Mucosa of descending colon (tissue), 3 donors: Measurements from ENCODE around the gene CDC25C. TPM values are rescaled to one million over a fixed set of nuclear protein-coding genes. Genes with fewer than 3 reads are reported as not detected.
A peak's percentile ranks its signal among the peaks of the same experiment; 100 is the strongest.

Experiments
- ATAC-seq: fragments of 200-7000 bp; cut with Tn5 transposase; one replicate; pipeline ENCODE4 v1.9.1; 2020; ENCODE audit warnings: mild to moderate bottlenecking, moderate library complexity
- DNase-seq, 3 donors: peaks; one replicate each; pipeline ENCODE4 v3.0.0-alpha.2; 2020
- H3K36me3 ChIP-seq: fragments of 200-600 bp; one replicate; pipeline ENCODE4 v1.8.0; 2021; ENCODE audit warnings: low read depth, mild to moderate bottlenecking
- H3K4me1 ChIP-seq: fragments of 200-600 bp; one replicate; pipeline ENCODE4 v1.8.0; 2021; ENCODE audit warnings: low read depth, mild to moderate bottlenecking
- H3K4me3 ChIP-seq: fragments of 200-600 bp; one replicate; pipeline ENCODE4 v1.8.0; 2021; ENCODE audit warnings: mild to moderate bottlenecking
- H3K9me3 ChIP-seq: fragments of 200-600 bp; one replicate; pipeline ENCODE4 v1.8.0; 2021; ENCODE audit warnings: mild to moderate bottlenecking
- intact Hi-C, 2 donors: fragments of 100-400 bp; cut with DNase I in 1 of 2; cut with micrococcal nuclease in 1 of 2; formaldehyde crosslinking; loops; one replicate each; pipeline versions ENCODE4 v1.11.0 to v1.11.1; 2022; cut with DNase I, micrococcal nuclease
- long read RNA-seq, 2 donors: library from polyadenylated mRNA; unstranded; transcript quantifications; one replicate each; pipeline ENCODE4 v2.0.0, GENCODE V29; 2019 to 2021
- total RNA-seq, 3 donors: library from RNA; stranded (reverse); fragmentation: NEBNext Ultra II Directional in 2 of 3; extraction: Animal tissue kit (Norgen Biotek cat#: 25700) in 2 of 3; gene quantifications; one replicate each; pipeline versions ENCODE4 v1.2.1 to v1.2.4, GENCODE V29; 2021 to 2023
- TF ChIP-seq, protein P1 (sequence below): fragments of 200-600 bp; IDR thresholded peaks from one replicate; pipeline ENCODE4 v1.8.0; 2022; ENCODE audit warnings: antibody characterized with exemption, mild to moderate bottlenecking
- donor health status: DM: no; HTN: no; CAD: no; lungs with moderate emphysema.
- donor health status: DM: no; HTN: no; CAD: no.
- donor health status: DM: no; HTN: yes; CAD: no.

The CDC25C gene
- total RNA-seq, result 1 to 10 TPM in 2 of 3 donors, under 1 TPM in 1; 0.79 to 4.1 (median 1.3) TPM
- long read RNA-seq, donor 1, partial matches to known transcripts, result 0 of 1 reads
- long read RNA-seq, donor 1, other reads (novel, unspliced or antisense), result 1 of 1 reads
- long read RNA-seq, donor 2, partial matches to known transcripts, result 0 of 5 reads
- long read RNA-seq, donor 2, other reads (novel, unspliced or antisense), result 2 of 5 reads

DNA sequence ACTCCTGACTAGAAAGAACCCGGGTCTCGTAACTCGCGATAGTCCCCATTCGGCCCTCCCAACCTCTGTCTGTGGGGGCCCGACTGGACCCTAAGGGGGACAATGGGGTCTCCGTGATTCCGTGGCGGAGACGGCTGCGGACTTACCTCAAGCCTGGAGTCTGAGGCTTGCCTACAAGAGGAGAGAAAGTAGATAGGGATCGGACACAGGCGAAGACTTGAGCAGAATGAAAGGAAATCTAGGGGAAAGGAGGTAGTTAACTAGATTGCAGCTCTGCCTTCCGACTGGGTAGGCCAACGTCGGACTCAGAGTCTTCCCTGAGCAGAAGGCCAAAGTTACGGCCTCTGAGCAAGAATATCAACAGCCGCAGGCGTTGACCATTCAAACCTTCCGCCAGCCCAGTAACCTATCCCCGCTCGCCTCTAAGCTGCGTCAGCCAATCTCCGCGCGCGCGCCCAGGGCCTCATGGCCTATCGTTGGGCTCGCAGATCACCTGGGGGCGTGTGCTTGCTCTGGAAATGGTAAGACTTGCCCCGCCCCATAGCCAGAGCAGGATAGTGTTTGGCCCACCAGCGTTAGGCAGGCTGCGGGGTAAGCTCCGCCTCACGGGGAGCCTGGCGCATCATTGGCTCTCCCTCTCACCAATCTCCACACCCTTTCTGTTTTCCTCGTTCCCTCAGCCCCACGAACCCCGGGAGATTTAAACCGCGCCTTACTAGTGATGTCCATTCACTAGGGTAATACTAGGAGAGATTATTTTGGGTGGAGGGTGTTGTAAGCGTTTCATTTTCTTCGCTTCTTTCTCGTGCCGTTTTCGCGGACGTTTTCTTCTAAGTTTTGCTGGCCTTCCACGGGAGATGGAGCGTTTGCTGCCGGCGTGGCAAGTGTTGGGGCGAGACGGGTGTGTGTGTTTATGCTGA is at the start of gene CDC25C:
Gene CDC25C, minus strand, starts transcription at position 356 of the 920 bp plus-strand sequence. CDS start 624 bp downstream, outside the sequence.
- Histone ChIP-seq H3K4me3 (peak within 1 kb of the TSS; percentile 14), H3K36me3 (peaks cover 4% of the 10 kb centered on the region), H3K4me1 (peaks cover 10% of the 10 kb centered on the region), H3K9me3 (no peaks in the 10 kb centered on the region)
- TF ChIP-seq, protein P1, sequence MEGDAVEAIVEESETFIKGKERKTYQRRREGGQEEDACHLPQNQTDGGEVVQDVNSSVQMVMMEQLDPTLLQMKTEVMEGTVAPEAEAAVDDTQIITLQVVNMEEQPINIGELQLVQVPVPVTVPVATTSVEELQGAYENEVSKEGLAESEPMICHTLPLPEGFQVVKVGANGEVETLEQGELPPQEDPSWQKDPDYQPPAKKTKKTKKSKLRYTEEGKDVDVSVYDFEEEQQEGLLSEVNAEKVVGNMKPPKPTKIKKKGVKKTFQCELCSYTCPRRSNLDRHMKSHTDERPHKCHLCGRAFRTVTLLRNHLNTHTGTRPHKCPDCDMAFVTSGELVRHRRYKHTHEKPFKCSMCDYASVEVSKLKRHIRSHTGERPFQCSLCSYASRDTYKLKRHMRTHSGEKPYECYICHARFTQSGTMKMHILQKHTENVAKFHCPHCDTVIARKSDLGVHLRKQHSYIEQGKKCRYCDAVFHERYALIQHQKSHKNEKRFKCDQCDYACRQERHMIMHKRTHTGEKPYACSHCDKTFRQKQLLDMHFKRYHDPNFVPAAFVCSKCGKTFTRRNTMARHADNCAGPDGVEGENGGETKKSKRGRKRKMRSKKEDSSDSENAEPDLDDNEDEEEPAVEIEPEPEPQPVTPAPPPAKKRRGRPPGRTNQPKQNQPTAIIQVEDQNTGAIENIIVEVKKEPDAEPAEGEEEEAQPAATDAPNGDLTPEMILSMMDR, result no peak
- intact Hi-C loops, result no loop called here
- DNase-seq (peak; percentile 96 to 98 (median 97)), ATAC-seq (peak; percentile 100)

DNA sequence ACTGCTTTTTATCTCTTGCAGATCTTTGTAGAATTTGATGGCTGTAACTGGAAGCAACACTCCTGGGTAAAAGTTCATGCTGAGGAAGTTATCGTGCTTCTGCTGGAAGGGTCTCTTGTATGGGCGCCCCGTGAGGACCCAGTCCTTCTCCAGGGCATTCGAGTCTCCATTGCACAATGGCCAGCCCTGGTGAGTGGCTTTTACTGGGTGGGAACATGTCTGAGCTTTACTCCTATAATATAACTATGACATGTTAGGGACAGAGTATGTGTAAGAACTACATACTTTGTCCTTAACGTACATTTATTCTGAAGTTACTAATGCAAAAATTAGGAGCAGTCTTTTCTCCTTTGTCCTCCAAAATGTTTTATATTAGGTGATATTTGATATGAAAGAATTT is 41.0 kb upstream of the CDC25C start:
- Histone ChIP-seq H3K4me3 (no peak overlapping the region), H3K36me3 (no peaks in the 10 kb centered on the region), H3K4me1 (no peaks in the 10 kb centered on the region), H3K9me3 (no peaks in the 10 kb centered on the region)
- TF ChIP-seq, protein P1, result no peak
- DNase-seq, result no peak
- ATAC-seq, result no peak
- intact Hi-C loops, result no loop called here

DNA sequence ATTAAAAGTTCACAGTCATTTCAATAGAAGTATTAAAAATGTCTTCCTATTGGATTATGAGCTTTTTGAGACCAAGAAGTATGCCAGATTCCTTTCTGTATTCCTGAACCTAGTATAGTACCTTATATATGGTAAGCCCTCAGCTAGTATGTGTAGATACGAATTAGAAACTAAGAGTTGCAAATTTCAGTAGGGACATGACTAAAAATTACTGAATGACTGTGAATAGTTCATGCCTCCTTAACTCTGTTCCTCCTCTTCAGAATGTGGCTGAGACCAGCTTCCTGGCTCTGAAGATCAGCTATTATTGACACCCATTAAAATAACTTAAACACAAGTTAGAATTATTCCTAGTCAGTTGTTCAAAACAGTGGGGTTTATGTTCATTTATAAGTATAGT is 40.6 kb upstream of the CDC25C start:
- H3K9me3 ChIP-seq, result no peaks in the 10 kb centered on the region
- no peaks in the 10 kb centered on the region for H3K36me3 ChIP-seq
- intact Hi-C loops, result no loop called here
- peaks cover 2% of the 10 kb centered on the region for H3K4me1 ChIP-seq
- no peak for DNase-seq
- TF ChIP-seq, protein P1, result no peak
- H3K4me3 ChIP-seq, result no peak overlapping the region
- ATAC-seq, result no peak

DNA sequence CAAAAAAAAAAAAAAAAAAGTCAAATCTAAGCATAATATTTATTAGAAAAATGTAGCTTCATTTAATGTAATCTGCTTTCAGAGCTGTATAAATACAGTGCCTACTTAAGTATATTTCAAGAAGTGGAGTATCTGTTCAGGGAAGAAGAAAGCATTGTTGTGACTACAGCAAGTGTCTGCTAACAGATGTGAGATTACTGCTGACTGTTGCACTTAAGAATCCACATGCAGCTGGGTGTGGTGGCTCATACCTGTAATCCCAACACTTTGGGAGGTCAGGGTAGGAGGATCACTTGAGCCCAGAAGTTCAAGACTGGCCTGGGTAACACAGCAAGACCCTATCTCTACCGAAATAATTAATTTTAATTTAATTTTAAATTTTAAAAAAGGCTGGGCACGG is 39.9 kb upstream of the CDC25C start:
- peaks cover 8% of the 10 kb centered on the region for H3K4me1 ChIP-seq
- no peaks in the 10 kb centered on the region for H3K9me3 ChIP-seq
- ATAC-seq (no peak), DNase-seq (no peak)
- H3K36me3 ChIP-seq, result no peaks in the 10 kb centered on the region
- H3K4me3 ChIP-seq, result no peak overlapping the region
- TF ChIP-seq, protein P1, result no peak
- intact Hi-C loops, result no loop called here

DNA sequence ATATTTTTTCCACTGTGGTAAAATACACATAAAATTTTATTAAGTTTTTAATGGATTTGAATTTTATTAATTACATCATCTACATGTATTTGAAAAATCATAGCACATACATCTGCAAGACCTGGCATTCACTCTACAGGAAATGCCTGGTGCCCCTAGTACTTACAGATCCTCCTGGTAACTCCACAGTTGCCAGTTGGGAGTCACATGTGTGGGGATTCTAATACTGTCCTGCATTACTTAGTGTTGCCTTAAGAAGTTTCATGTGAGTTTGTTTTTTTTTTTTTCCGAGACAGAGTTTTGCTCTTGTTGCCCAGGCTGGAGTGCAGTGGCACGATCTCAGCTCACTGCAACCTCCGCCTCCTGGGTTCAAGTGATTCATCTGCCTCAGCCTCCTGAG is 38.9 kb upstream of the CDC25C start:
- DNase-seq (no peak), ATAC-seq (no peak)
- TF ChIP-seq, protein P1, result no peak
- intact Hi-C loops, result no loop called here
- Histone ChIP-seq H3K4me3 (no peak overlapping the region), H3K4me1 (peaks cover 8% of the 10 kb centered on the region), H3K9me3 (no peaks in the 10 kb centered on the region), H3K36me3 (no peaks in the 10 kb centered on the region)
